HG03280 (cell line): ENCODE results near the gene CPAMD8.
A peak's percentile ranks its signal among the peaks of the same experiment; 100 is the strongest.

ENCODE experiments used
- ATAC-seq: cut with Tn5 transposase; IDR thresholded peaks from one replicate; pipeline ENCODE4 v1.9.1; 2021; ENCODE audit warnings: mild to moderate bottlenecking, moderate library complexity; ENCODE audit not compliant: unreplicated experiment

CPAMD8 gene

DNA sequence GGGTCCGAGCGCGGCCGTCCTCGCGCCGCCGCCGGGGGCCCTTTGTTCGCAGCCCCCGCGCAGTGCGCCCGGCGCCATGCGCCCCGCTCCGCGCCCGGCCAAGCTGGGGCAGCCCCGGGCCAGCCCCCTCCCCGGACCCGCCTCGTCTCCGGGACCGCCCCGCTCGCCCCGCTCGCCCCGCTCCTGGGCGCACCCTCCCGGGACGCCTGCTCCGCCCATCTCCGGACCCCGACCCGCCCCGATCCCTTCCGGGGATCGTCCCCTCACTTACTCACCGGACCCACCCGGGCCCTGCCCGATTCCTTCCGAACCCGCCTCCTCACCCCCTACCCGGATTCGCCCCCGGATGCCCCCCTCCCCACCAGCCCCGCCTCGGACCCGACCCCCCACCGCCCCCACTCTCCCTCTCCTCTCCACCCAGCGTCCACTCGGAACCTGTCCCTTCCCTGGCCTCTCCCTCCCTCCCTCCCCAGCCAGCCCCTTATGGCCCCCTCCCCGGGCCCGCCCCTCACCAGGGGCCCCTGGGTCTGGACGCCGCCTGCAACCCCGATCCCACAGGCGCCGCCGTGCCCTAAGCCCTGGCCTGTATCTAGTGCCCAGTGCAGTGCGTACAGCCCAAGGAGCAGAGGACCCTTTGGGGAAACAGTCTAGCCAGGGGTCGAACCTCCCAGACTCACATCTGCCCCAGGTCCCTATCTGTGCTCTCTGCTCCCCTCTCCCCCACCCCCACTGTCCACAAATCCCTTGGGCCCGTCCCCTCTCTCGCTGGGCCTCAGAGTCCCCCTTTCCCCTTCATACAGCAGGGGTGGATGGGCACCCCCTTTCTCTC is at the start of gene CPAMD8:
TSS of gene CPAMD8 (minus strand) at position 105 of the 829 bp plus-strand sequence. CDS start 168 bp downstream, outside the sequence.
- no peak for ATAC-seq

- ATAC-seq: no peak
Measured at GRCh38 chr19:17075864-17076542, 49.4 kb upstream of the CPAMD8 start.

- ATAC-seq: peak; percentile 78
Measured at GRCh38 chr19:17075035-17075863, 48.6 kb upstream of the CPAMD8 start, which contains the start of the genes HAUS8 and MYO9B. Gene HAUS8 (minus strand): TSS chr19:17075452. CDS start chr19:17075422, 30 bp downstream. Gene MYO9B (plus strand): TSS chr19:17075777. CDS start chr19:17101718, 25,941 bp downstream.

GRCh38 chr19:17074634-17075034 is 48.0 kb upstream of the CPAMD8 start:
- no peak for ATAC-seq

DNA sequence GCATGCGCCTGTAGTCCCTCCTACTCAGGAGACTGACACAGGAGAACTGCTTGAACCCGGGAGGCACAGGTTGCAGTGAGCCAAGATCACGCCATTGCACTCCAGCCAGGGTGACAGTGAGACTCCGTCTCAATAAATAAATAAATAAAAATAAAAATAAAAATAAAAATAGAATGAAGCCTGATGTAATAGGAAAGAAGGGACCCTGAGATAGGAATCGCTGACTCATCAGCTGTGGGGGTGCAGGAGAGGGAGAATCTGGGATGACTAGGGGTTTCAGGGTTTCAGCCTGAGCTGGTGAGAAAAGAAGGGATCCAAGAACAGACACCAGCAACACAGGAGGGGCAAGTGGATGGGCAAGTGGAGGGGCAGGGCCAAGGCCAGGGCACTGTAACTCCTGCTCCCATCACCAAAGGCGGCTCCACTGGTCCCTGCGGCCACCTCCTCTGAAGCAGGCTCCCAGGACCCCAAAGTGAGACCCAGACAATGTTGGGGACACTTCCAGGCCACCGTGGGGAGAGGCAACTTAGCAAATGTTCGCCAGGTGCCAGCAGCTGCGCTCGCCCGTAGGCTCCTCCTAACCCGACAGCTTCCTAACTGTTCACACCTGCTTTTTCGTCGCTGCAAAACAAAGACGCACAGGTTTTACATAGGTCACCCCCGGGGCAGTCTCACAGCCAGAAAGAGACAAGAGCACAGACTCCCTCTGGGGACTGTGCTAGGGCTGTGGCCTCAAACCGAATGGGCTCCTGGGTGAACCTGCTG is 47.4 kb upstream of the CPAMD8 start:
- no peak for ATAC-seq

DNA sequence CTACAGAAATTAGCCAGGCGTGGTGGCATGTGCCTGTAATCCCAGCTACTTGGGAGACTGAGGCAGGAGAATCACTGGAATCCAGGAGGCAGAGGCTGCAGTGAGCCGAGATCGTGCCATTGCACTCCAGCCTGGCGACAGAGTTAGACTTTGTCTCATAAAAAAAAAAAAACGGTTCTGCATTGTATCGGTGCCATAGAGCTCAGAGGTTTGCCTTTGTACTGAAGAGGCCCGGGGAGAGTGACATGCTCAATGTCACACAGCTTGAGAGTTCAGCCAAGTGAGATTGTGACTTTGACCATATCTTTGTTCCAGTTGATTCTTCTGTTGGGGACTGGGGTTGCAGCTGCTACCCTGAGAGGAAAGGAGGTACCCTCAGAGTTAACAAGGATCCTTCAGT is 44.3 kb upstream of the CPAMD8 start:
- no peak for ATAC-seq

DNA sequence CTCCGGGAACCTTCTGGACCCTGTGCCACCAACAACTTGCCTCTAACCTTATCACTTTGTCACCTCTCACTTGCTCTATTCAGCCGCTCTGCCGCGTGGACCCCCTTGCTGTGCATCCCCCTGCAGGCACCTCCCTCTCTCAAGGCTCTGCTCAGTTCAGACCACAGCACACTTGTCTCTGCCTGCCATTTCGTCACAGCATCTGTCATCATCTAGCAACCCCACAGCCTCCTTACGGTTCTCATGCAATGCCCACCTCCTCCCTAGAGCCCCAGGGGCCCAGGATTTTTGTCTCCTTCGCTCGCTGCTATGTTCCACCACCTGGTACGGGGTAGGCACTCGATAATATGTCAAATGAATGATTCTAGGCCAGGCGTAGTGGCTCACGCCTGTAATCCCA is 43.8 kb upstream of the CPAMD8 start:
- no peak for ATAC-seq

DNA sequence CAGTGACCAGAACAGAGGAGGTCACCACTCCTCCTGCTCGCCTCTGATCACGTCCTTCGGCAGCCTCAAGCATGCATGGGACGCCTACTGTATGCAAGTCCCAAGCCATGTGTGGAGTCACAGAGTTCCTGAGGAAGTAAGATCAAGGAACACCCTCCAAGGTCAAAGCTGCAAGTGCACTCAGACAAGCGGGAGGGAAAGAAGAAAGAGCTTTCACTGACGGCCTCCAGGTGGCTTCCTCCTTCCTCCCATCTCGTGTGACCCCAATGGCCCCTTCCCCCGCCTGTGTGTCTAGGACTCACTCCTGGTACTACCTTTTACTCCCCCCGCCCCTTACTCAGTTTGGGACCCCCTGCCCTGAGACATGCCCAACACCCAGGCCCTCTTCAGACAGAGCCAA is 42.6 kb upstream of the CPAMD8 start:
- no peak for ATAC-seq

DNA sequence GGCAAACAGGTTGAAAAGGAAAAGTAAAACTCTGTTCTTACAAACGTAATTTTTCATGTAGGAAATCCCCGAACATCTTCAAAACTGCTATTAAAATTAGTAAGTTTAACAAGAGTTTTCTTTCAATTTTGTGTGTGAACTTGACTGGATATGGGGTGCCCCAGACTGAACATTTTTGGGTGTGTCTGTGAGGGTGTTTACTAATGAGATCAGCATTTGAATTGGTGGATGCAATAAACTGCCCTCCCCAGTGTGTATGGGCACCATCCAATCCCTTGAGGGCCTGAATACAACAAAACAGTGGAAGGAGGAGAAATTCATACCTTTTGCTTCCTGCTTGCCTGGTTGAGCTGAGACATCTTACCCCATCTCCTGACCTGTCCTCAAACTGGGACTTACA is 36.8 kb upstream of the CPAMD8 start:
- ATAC-seq: no peak

DNA sequence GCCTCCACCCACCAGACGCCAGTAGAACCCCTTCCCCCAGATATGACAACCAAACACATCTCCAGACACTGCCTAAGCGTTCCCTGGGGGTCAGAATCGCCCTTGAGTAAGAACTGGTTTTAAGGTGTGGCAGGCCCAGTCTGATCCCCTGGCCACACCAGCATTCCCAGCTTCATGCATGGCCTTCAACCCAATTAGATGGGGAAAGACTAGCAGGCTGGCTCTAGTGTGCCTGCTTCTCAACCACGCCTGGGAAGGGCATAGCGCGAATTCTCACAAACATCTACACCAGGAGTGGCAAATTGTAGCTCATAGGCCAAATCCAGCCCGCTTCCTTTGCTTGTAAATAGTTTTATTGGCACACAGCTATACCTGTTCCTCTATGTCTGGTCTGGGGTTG is 35.1 kb upstream of the CPAMD8 start:
- ATAC-seq: no peak

GRCh38 chr19:17061205-17061604 is 34.6 kb upstream of the CPAMD8 start:
- no peak for ATAC-seq

DNA sequence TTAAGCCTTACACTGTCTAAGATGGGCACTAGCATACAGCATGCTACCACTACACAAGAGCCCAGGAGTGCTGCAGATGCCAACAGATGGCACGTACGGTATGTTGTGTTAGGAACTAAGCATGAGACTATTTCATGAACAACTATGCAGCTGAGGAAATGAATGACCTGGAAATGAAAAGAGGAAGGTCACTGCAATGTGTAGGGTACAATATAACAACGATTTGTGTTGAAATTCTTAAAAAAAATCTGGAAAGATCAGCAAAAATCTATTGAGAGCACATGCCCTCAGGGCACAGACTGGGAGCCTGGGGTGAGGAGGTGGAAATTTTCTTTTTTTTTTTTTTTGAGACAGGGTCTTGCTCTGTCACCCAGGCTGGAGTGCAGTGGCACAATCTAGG is 34.2 kb upstream of the CPAMD8 start:
- no peak for ATAC-seq

DNA sequence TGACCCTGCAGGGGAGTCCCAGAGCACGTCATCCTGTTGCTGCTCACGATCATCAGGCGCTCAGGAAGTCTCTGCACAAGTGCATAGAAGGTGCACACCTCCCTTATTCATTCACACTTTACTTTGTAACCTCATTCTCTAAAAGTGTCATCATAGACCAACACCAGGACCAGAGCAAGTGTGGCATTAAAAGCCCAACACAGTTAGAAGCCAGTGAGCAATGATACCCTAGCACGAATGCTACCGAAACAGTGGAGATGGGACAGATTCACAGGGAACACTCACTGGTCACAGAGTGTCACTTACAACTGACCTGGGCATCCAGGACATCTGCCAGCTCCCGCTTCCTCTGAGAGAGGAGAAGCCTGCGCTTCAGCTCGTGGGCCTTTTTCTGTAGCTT is 31.6 kb upstream of the CPAMD8 start:
- no peak for ATAC-seq

- no peak for ATAC-seq
Measured at GRCh38 chr19:17055636-17056035, 29.0 kb upstream of the CPAMD8 start.

DNA sequence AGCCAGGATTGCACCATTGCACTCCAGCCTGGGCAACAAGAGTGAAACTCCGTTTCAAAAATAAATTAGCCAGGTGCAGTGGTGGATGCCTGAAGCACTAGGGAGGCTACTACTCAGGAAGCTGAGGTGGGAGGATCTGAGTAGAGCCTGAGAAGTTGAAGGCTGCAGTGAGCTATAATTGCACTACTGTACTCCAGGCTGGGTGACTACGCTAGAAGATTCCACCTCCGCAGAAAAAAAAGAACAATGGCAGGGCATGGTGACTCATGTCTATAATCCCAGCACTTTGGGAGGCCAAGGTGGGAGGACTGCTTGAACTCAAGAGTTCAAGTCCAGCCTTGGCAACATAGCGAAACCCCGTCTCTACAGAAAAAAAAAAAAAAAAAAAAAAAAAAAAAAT is 28.1 kb upstream of the CPAMD8 start:
- no peak for ATAC-seq

DNA sequence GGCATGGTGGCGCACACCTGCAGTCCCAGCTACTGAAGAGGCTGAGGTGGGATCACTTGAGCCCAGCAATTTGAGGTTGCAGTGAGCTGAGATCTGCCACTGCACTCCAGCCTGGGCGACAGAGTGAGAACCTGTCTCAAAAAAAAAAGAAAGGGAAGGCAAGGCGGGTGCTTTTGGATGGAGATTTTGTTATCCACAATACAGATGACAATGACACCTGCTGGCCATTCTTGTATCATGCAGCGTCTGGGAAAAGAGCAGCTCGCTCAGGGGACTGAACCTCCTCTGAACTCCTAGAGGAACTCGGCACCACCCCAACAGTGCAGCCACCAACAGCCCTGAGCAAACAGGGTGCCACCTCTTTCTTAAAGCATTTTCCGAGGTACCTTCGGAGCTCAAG is 25.8 kb upstream of the CPAMD8 start:
- ATAC-seq: no peak

GRCh38 chr19:17049711-17050280 is 23.2 kb upstream of the CPAMD8 start:
- ATAC-seq: no peak

DNA sequence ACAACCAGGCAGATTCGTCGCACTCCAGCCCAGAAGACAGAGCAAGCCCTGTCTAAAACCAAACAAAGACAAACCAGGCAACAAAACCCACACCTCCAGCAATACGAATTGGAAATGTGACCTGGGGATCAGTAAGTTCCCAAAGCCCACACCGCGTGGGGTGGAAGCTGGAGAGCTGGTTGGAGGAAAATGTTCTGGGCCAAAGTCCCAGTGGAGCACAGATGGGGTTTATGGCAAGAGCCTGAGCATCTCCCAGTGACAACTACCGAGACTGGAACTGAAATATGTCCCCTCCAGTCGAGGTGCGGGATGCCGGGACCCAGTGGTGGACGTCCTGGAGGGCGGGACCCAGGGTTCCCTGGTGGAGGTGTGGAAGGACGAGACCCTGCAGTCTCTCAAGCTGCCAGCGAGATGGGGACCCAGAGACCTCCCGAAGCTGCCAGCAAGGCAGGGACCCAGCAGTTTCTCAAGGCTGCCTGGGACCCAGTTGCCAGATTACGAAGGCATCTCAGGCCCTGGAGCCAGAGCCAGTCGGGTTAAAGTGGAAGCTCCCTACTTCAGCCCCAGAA is 22.4 kb upstream of the CPAMD8 start:
- ATAC-seq: no peak

DNA sequence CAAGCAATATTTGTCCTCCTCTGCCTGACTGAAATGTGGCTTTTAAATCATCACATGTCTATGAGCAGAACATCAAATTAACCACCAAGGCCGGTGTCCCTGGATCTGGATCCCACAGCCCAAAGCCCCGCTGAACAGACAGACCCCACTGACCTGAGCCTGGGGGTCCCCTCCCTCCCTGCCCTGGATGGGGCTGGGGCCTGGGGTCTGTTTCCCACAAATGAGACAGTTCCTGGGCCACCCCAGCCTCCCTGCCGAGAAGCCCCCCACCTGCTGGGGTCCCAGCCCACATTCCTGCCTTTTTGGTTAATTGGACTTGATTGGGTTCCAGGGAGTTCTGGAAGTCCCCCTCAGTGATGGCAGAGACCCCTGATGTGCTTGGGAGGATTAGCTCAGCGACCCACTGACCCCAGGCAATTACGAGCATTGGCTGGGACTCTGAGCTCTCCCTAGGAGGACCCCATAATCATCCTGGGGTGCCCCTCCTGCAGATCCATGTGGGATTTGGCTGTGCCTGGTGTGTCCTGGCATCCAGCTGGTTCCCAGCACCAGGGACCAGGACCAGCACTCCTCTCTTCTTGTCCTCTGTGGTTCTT is 19.4 kb upstream of the CPAMD8 start:
- no peak for ATAC-seq
